ENCODE measurements around the gene POFUT2.

GRCh38 chr21:45291613-45292398 lies 4.1 kb upstream of the POFUT2 start:
- TF ChIP-seq, protein P1, sequence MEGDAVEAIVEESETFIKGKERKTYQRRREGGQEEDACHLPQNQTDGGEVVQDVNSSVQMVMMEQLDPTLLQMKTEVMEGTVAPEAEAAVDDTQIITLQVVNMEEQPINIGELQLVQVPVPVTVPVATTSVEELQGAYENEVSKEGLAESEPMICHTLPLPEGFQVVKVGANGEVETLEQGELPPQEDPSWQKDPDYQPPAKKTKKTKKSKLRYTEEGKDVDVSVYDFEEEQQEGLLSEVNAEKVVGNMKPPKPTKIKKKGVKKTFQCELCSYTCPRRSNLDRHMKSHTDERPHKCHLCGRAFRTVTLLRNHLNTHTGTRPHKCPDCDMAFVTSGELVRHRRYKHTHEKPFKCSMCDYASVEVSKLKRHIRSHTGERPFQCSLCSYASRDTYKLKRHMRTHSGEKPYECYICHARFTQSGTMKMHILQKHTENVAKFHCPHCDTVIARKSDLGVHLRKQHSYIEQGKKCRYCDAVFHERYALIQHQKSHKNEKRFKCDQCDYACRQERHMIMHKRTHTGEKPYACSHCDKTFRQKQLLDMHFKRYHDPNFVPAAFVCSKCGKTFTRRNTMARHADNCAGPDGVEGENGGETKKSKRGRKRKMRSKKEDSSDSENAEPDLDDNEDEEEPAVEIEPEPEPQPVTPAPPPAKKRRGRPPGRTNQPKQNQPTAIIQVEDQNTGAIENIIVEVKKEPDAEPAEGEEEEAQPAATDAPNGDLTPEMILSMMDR (IDR thresholded peaks at IDR 0.05): no peak
- TF ChIP-seq POLR2A (IDR thresholded peaks at IDR 0.05) (no peak), EP300 (IDR thresholded peaks at IDR 0.05; ENCODE audit: low read depth) (no peak), POLR2AphosphoS5 (IDR thresholded peaks at IDR 0.05) (no peak)
